A673 (cell line): ENCODE data around the gene NACC2. TPM values are rescaled to one million over a fixed set of nuclear protein-coding genes. Genes with fewer than 3 reads are reported as not detected.

Source experiments
- BruUV-seq: library from RNA; stranded (reverse); fragments of 400-500 nt; replicated peaks from 2 replicates; lab custom pipeline; 2021; lab: Mats Ljungman, UMichigan
- CTCF ChIA-PET: fragments of 300-600 bp; sonication (Branson Sonifier 250); formaldehyde crosslinking; loops from one replicate; lab custom pipeline; 2022; ENCODE audit warnings: antibody characterized with exemption; lab: Charles Lee
- POLR2A ChIA-PET: fragments of 300-600 bp; sonication (Branson Sonifier 250); formaldehyde crosslinking; loops from one replicate; lab custom pipeline; 2022; ENCODE audit warnings: antibody characterized with exemption; ENCODE audit not compliant: low non-redundant PET; lab: Charles Lee
- DNase-seq: peaks from one replicate; pipeline ENCODE4 v3.0.0-alpha.2; 2015; ENCODE audit warnings: low spot score
- H3K27ac ChIP-seq: fragments of 200-600 bp; sonication (generic); 2 replicates; pipeline ENCODE4 v1.5.1; 2016; ENCODE audit warnings: mixed run types, low read depth, mild to moderate bottlenecking, mixed read lengths, antibody characterized with exemption, low read length; ENCODE audit not compliant: poor library complexity, severe bottlenecking
- H3K27me3 ChIP-seq: fragments of 200-600 bp; sonication (generic); replicated peaks from 2 replicates; pipeline ENCODE4 v1.6.1; 2017; ENCODE audit warnings: mixed run types, low read depth, mild to moderate bottlenecking, mixed read lengths, antibody characterized with exemption, low read length; ENCODE audit not compliant: insufficient read depth, poor library complexity
- H3K36me3 ChIP-seq: fragments of 200-600 bp; sonication (generic); 2 replicates; pipeline ENCODE4 v1.6.1; 2016; ENCODE audit warnings: mixed run types, mild to moderate bottlenecking, mixed read lengths, antibody characterized with exemption, low read length; ENCODE audit not compliant: insufficient read depth, poor library complexity, severe bottlenecking
- H3K4me1 ChIP-seq: fragments of 200-600 bp; sonication (generic); 2 replicates; pipeline ENCODE4 v1.6.1; 2017; ENCODE audit warnings: mixed run types, mild to moderate bottlenecking, mixed read lengths, antibody characterized with exemption, low read length; ENCODE audit not compliant: insufficient read depth, poor library complexity, severe bottlenecking
- H3K4me3 ChIP-seq: fragments of 200-600 bp; sonication (generic); 2 replicates; pipeline ENCODE4 v1.5.1; 2016; ENCODE audit warnings: low read depth, mixed run types, mild to moderate bottlenecking, mixed read lengths, low read length; ENCODE audit not compliant: poor library complexity, severe bottlenecking
- H3K9me3 ChIP-seq: fragments of 200-600 bp; sonication (generic); 2 replicates; pipeline ENCODE4 v1.6.1; 2016; ENCODE audit warnings: mixed run types, low read depth, mild to moderate bottlenecking, mixed read lengths, antibody characterized with exemption, low read length; ENCODE audit not compliant: poor library complexity, severe bottlenecking
- CTCF ChIP-seq: fragments of 300-800, 200-600 bp; sonication (generic); conservative IDR thresholded peaks from 2 replicates; pipeline ENCODE4 v1.5.1; 2017; ENCODE audit warnings: low read depth, mild to moderate bottlenecking, antibody characterized with exemption, low read length, moderate library complexity, mixed read lengths
- EZH2 ChIP-seq: fragments of 200-600 bp; sonication (generic); IDR thresholded peaks from 2 replicates; pipeline ENCODE4 v1.6.1; 2017; ENCODE audit warnings: borderline replicate concordance, low read depth, mild to moderate bottlenecking, mixed read lengths, antibody characterized with exemption, low read length; ENCODE audit not compliant: poor library complexity, severe bottlenecking
- intact Hi-C: fragments of 100-400 bp; cut with micrococcal nuclease; formaldehyde crosslinking; loops from one replicate; pipeline ENCODE4 v1.10.0; 2022; ENCODE audit not compliant: unreplicated experiment
- total RNA-seq: library from RNA; stranded (reverse); gene quantifications from 2 replicates; pipeline ENCODE4 v1.2.3, GENCODE V29; 2021

The NACC2 gene
- total RNA-seq, 1 experiment from 2014 or later: 19.5 TPM

GRCh38 chr9:136048560-136049411, 46.3 kb downstream of the NACC2 start:
- H3K36me3 ChIP-seq: peaks cover 20% of the 10 kb centered on the region
- no peak for DNase-seq
- H3K4me3 ChIP-seq: no peak overlapping the region
- TF ChIP-seq EZH2 (no peak), CTCF (no peak)
- no peaks in the 10 kb centered on the region for H3K9me3 ChIP-seq
- BruUV-seq: no TSS peak
- H3K4me1 ChIP-seq: peaks cover 64% of the 10 kb centered on the region
- ChIA-PET CTCF (no interaction called here), POLR2A (no interaction called here)
- H3K27ac ChIP-seq: peak overlapping the region; percentile 54
- intact Hi-C loops: no loop called here
- H3K27me3 ChIP-seq: no peaks in the 10 kb centered on the region

GRCh38 chr9:136047775-136048559, 47.1 kb downstream of the NACC2 start:
- DNase-seq: no peak
- intact Hi-C loops: no loop called here
- no peak overlapping the region for H3K4me3 ChIP-seq

More at GRCh38 chr9:136047775-136048559, 47.1 kb downstream of the NACC2 start:
- Histone ChIP-seq H3K36me3 (peaks cover 20% of the 10 kb centered on the region), H3K4me1 (peaks cover 56% of the 10 kb centered on the region), H3K9me3 (no peaks in the 10 kb centered on the region), H3K27me3 (no peaks in the 10 kb centered on the region), H3K27ac (peak overlapping the region; percentile 54)
- TF ChIP-seq EZH2 (no peak), CTCF (no peak)
- ChIA-PET CTCF (no interaction called here), POLR2A (no interaction called here)
- no TSS peak for BruUV-seq
